Activated CD4-positive, alpha-beta T cell treated with anti-CD3 and anti-CD28 coated beads, Interleukin-2, amount 50 U/mL, for 24 hours (primary cell): Measurements from ENCODE around the gene SLC35F3.
"Not testable (repeated sequence)": the region's sequence is repeated elsewhere in the genome, so short reads cannot be mapped to it uniquely, and the experiment has no call there.

Experiments
- DNase-seq, 2 donors: peaks; one replicate each; pipeline ENCODE4 v3.0.0-alpha.2; 2020; ENCODE audit warnings: low read depth in 1 of 2, low spot score in 1 of 2

The SLC35F3 gene

GRCh38 chr1:234096161-234096770 is 191.8 kb downstream of the SLC35F3 start:
- no peak for DNase-seq

GRCh38 chr1:234102583-234102982 is 198.1 kb downstream of the SLC35F3 start:
- no peak for DNase-seq

GRCh38 chr1:234103198-234103597 is 198.7 kb downstream of the SLC35F3 start:
- DNase-seq: no peak

- DNase-seq: no peak
Observed at GRCh38 chr1:234106032-234106431, 201.6 kb downstream of the SLC35F3 start.

- no peak for DNase-seq
Observed at GRCh38 chr1:234107416-234108021, 203.0 kb downstream of the SLC35F3 start.

- DNase-seq: no peak
Observed at GRCh38 chr1:234108921-234109320, 204.4 kb downstream of the SLC35F3 start.

- no peak for DNase-seq
Observed at GRCh38 chr1:234109840-234110239, 205.4 kb downstream of the SLC35F3 start.

GRCh38 chr1:234111458-234112142 is 207.1 kb downstream of the SLC35F3 start:
- no peak for DNase-seq

- DNase-seq: peak in 1 of 2 donors; percentile 6
Observed at GRCh38 chr1:234114648-234115307, 210.3 kb downstream of the SLC35F3 start.

GRCh38 chr1:234118911-234119310 is 214.4 kb downstream of the SLC35F3 start:
- DNase-seq: no peak

GRCh38 chr1:234119431-234119830 is 215.0 kb downstream of the SLC35F3 start:
- DNase-seq: no peak

GRCh38 chr1:234120327-234120944 is 216.0 kb downstream of the SLC35F3 start:
- no peak for DNase-seq

- not testable (repeated sequence) for DNase-seq
Observed at GRCh38 chr1:234121659-234122058, 217.2 kb downstream of the SLC35F3 start.

- DNase-seq: not testable (repeated sequence)
Observed at GRCh38 chr1:234122571-234122970, 218.1 kb downstream of the SLC35F3 start.

GRCh38 chr1:234123867-234124266 is 219.4 kb downstream of the SLC35F3 start:
- no peak for DNase-seq

GRCh38 chr1:234125283-234125682 is 220.8 kb downstream of the SLC35F3 start:
- DNase-seq: peak; percentile 4 to 8

- DNase-seq: no peak
Observed at GRCh38 chr1:234125714-234126113, 221.2 kb downstream of the SLC35F3 start.

- DNase-seq: no peak
Observed at GRCh38 chr1:234127026-234127671, 222.7 kb downstream of the SLC35F3 start.

- no peak for DNase-seq
Observed at GRCh38 chr1:234132795-234133194, 228.3 kb downstream of the SLC35F3 start.

GRCh38 chr1:234134878-234135277 is 230.4 kb downstream of the SLC35F3 start:
- DNase-seq: no peak

GRCh38 chr1:234135501-234135900 is 231.0 kb downstream of the SLC35F3 start:
- DNase-seq: no peak
